CD14-positive monocyte (primary cell): ENCODE data around the gene ANTXR1. TPM values are rescaled to one million over a fixed set of nuclear protein-coding genes. Genes with fewer than 3 reads are reported as not detected.

Experiments
- DNase-seq, 3 donors: peaks; one replicate each; pipeline ENCODE4 v3.0.0-alpha.2; 2011 to 2022
- H2AFZ ChIP-seq: 2 replicates; pipeline ENCODE4 v1.6.0; 2012; ENCODE audit warnings: mild to moderate bottlenecking, low read depth, low read length, inconsistent platforms; ENCODE audit not compliant: insufficient read depth, poor library complexity, severe bottlenecking
- H3K27ac ChIP-seq, 2 donors: 1 replicate in 1 of 2; 2 replicates in 1 of 2; pipeline ENCODE4 v1.5.1; 2012 to 2013; ENCODE audit warnings: low read length in 2 of 2, control low read depth in 1 of 2, inconsistent platforms in 1 of 2, low read depth in 1 of 2, mild to moderate bottlenecking in 1 of 2
- H3K27me3 ChIP-seq, 2 donors: one replicate each; pipeline versions ENCODE4 v1.6.0 to v1.6.1; 2011 to 2013; ENCODE audit warnings: low read length in 2 of 2; ENCODE audit not compliant: control insufficient read depth in 2 of 2, insufficient read depth in 2 of 2
- H3K36me3 ChIP-seq, 2 donors: replicated peaks in 1 of 2; 1 replicate in 1 of 2; 2 replicates in 1 of 2; pipeline versions ENCODE4 v1.5.1 to v1.6.1; 2012 to 2013; ENCODE audit warnings: low read length in 2 of 2, control low read depth in 1 of 2, inconsistent platforms in 1 of 2, mild to moderate bottlenecking in 1 of 2; ENCODE audit not compliant: insufficient read depth in 2 of 2, control insufficient read depth in 1 of 2
- H3K4me1 ChIP-seq, 2 donors: 1 replicate in 1 of 2; 2 replicates in 1 of 2; pipeline versions ENCODE4 v1.5.1 to v1.6.1; 2012 to 2013; ENCODE audit warnings: low read length in 2 of 2, control low read depth in 1 of 2, inconsistent platforms in 1 of 2, mild to moderate bottlenecking in 1 of 2, moderate library complexity in 1 of 2; ENCODE audit not compliant: insufficient read depth in 2 of 2, control insufficient read depth in 1 of 2
- H3K4me2 ChIP-seq: replicated peaks from 2 replicates; pipeline ENCODE3; 2012; ENCODE audit warnings: low read length, moderate library complexity, mild to moderate bottlenecking; ENCODE audit not compliant: poor library complexity, severe bottlenecking; ENCODE audit errors: extremely low read depth
- H3K4me3 ChIP-seq, 3 experiments: fragments of 200-600 bp in 1 of 3; sonication (generic) in 1 of 3; replicated peaks in 1 of 3; 1 replicate in 2 of 3; 2 replicates in 1 of 3; pipeline ENCODE4 v1.5.1; 2011 to 2013; ENCODE audit warnings: low read length in 3 of 3, mild to moderate bottlenecking in 3 of 3, control low read depth in 2 of 3, low read depth in 2 of 3, inconsistent platforms in 1 of 3, moderate library complexity in 1 of 3
- H3K79me2 ChIP-seq: 2 replicates; pipeline ENCODE4 v1.6.0; 2012; ENCODE audit warnings: mild to moderate bottlenecking, control low read depth, inconsistent platforms, low read length, moderate library complexity; ENCODE audit not compliant: insufficient read depth
- H3K9ac ChIP-seq: 2 replicates; pipeline ENCODE4 v1.6.0; 2017; ENCODE audit warnings: low read length, mild to moderate bottlenecking; ENCODE audit not compliant: insufficient read depth, poor library complexity, severe bottlenecking
- H3K9me3 ChIP-seq, 2 donors: replicated peaks in 1 of 2; 1 replicate in 1 of 2; 2 replicates in 1 of 2; pipeline versions ENCODE4 v1.5.1 to v1.6.1; 2012 to 2013; ENCODE audit warnings: low read length in 2 of 2, control low read depth in 1 of 2; ENCODE audit not compliant: control insufficient read depth in 1 of 2, insufficient read depth in 1 of 2
- H4K20me1 ChIP-seq: 2 replicates; pipeline ENCODE4 v1.6.0; 2012; ENCODE audit warnings: mild to moderate bottlenecking, low read length, control low read depth, moderate library complexity; ENCODE audit not compliant: insufficient read depth
- H3K27ac Mint-ChIP-seq, 7 donors: one replicate each; pipeline ENCODE4 v1.8.0; 2020; ENCODE audit warnings: mild to moderate bottlenecking in 7 of 7, mixed read lengths in 7 of 7, moderate library complexity in 6 of 7, inconsistent platforms in 2 of 7
- H3K27me3 Mint-ChIP-seq, 3 donors: one replicate each; pipeline ENCODE4 v1.8.0; 2021 to 2022; ENCODE audit warnings: low read depth in 3 of 3, mild to moderate bottlenecking in 3 of 3, mixed read lengths in 3 of 3, moderate library complexity in 3 of 3, inconsistent platforms in 1 of 3
- H3K36me3 Mint-ChIP-seq, 2 donors: one replicate each; pipeline ENCODE4 v1.8.0; 2020; ENCODE audit warnings: mixed read lengths in 2 of 2, inconsistent platforms in 1 of 2, mild to moderate bottlenecking in 1 of 2
- H3K4me1 Mint-ChIP-seq: one replicate; pipeline ENCODE4 v1.8.0; 2020; ENCODE audit warnings: mild to moderate bottlenecking, mixed read lengths
- H3K4me3 Mint-ChIP-seq, 2 donors: one replicate each; pipeline ENCODE4 v1.8.0; 2020; ENCODE audit warnings: mild to moderate bottlenecking in 2 of 2, mixed read lengths in 2 of 2, moderate library complexity in 1 of 2
- H3K9me3 Mint-ChIP-seq, 7 donors: one replicate each; pipeline ENCODE4 v1.8.0; 2020 to 2022; ENCODE audit warnings: mixed read lengths in 7 of 7, mild to moderate bottlenecking in 6 of 7, moderate library complexity in 6 of 7, inconsistent platforms in 2 of 7
- CTCF ChIP-seq: fragments of 200-600 bp; IDR thresholded peaks from one replicate; pipeline ENCODE4 v1.8.0; 2022; ENCODE audit warnings: antibody characterized with exemption, mild to moderate bottlenecking
- WGBS: methylation state at CpG from one replicate; pipeline ENCODE4 v1.1.5; 2013; ENCODE audit warnings: missing lambda C conversion rate; ENCODE audit not compliant: insufficient coverage; 5-methylcytosine and 5-hydroxymethylcytosine counted together
- intact Hi-C, 2 donors: fragments of 100-400 bp; cut with micrococcal nuclease; formaldehyde crosslinking; loops; one replicate each; pipeline versions ENCODE4 v1.15.0 to v1.15.1; 2023
- polyA plus RNA-seq, 3 donors: library from polyadenylated mRNA; depleted of rRNA in 1 of 3; unstranded in 2 of 3; stranded (reverse) in 1 of 3; fragments of 300-500 nt in 2 of 3; fragments of >200 nt in 1 of 3; fragmentation: Illumina TruSeq in 2 of 3; gene quantifications; 1 replicate in 2 of 3; 2 replicates in 1 of 3; pipeline ENCODE4 v1.2.3, GENCODE V29; 2012 to 2021

The ANTXR1 gene
- polyA plus RNA-seq, 3 donors = not detected

GRCh38 chr2:69114534-69114933, 101.6 kb downstream of the ANTXR1 start:
- intact Hi-C loops = no loop called here

GRCh38 chr2:69116438-69116837, 103.5 kb downstream of the ANTXR1 start:
- H3K4me3 ChIP-seq = no peak overlapping the region
- no peak overlapping the region for H3K4me3 Mint-ChIP-seq
- no peak overlapping the region for H3K9ac ChIP-seq
- no peaks in the 10 kb centered on the region for H3K9me3 ChIP-seq
- no peak for TF ChIP-seq CTCF
- WGBS = no CpG with 5 or more reads among the region's 4 CpGs
- peaks cover 0 to 4% (median 2%) of the 10 kb centered on the region in 3 donors for H3K27me3 Mint-ChIP-seq
- no peak overlapping the region for H3K27ac ChIP-seq
- H3K27ac Mint-ChIP-seq = no peak overlapping the region
- no peaks in the 10 kb centered on the region for H3K4me1 ChIP-seq
- peaks cover 0 to 2% (median 0%) of the 10 kb centered on the region in 7 donors for H3K9me3 Mint-ChIP-seq
- H3K4me2 ChIP-seq = no peak overlapping the region
- H3K27me3 ChIP-seq = no peaks in the 10 kb centered on the region
- H4K20me1 ChIP-seq = no peaks in the 10 kb centered on the region
- H3K36me3 ChIP-seq = no peaks in the 10 kb centered on the region
- H2AFZ ChIP-seq = no peak overlapping the region
- DNase-seq = no peak
- intact Hi-C loops = no loop called here
- H3K4me1 Mint-ChIP-seq = no peaks in the 10 kb centered on the region
- H3K79me2 ChIP-seq = no peaks in the 10 kb centered on the region
- no peaks in the 10 kb centered on the region for H3K36me3 Mint-ChIP-seq

More at GRCh38 chr2:69114534-69114933, 101.6 kb downstream of the ANTXR1 start:
- no peak for TF ChIP-seq CTCF
- Mint-ChIP-seq H3K27ac (no peak overlapping the region), H3K4me1 (no peaks in the 10 kb centered on the region), H3K9me3 (peaks cover 0 to 2% (median 0%) of the 10 kb centered on the region in 7 donors), H3K4me3 (no peak overlapping the region), H3K27me3 (peaks cover 2 to 4% (median 3%) of the 10 kb centered on the region in 3 donors), H3K36me3 (no peaks in the 10 kb centered on the region)
- no peaks in the 10 kb centered on the region for H4K20me1 ChIP-seq
- H3K4me2 ChIP-seq = no peak overlapping the region
- no peaks in the 10 kb centered on the region for H3K9me3 ChIP-seq
- H3K27ac ChIP-seq = no peak overlapping the region
- no peak overlapping the region for H3K9ac ChIP-seq
- H3K27me3 ChIP-seq = no peaks in the 10 kb centered on the region
- no peak for DNase-seq
- H3K4me1 ChIP-seq = no peaks in the 10 kb centered on the region
- H3K79me2 ChIP-seq = no peaks in the 10 kb centered on the region
- no peak overlapping the region for H2AFZ ChIP-seq
- H3K4me3 ChIP-seq = no peak overlapping the region
- WGBS = 100% methylated on average over 1 of the region's 1 CpG
- H3K36me3 ChIP-seq = no peaks in the 10 kb centered on the region
